SK-N-SH (cell line): ENCODE data around the gene RPL10. TPM values are rescaled to one million over a fixed set of nuclear protein-coding genes. Genes with fewer than 3 reads are reported as not detected.

ENCODE experiments used
- CTCF ChIA-PET: fragments of 300-600, 350-600 bp; formaldehyde crosslinking; extraction: SDS; loops from one replicate; lab custom pipeline; 2021; lab: Yijun Ruan, JAX
- POLR2A ChIA-PET: fragments of 350-600 bp; sonication (Branson Sonifier 250); formaldehyde crosslinking; extraction: SDS; loops from one replicate; lab custom pipeline; 2020; ENCODE audit warnings: antibody characterized with exemption, inconsistent platforms; lab: Yijun Ruan, JAX
- DNase-seq: peaks from one replicate; pipeline ENCODE4 v3.0.0; 2012
- H2AFZ ChIP-seq: fragments of 200-600 bp; sonication (generic); 2 replicates; pipeline ENCODE4 v1.8.1; 2016; ENCODE audit warnings: antibody characterized with exemption, mild to moderate bottlenecking, low read depth
- H3F3A ChIP-seq: fragments of 200-600 bp; sonication (generic); replicated peaks from 2 replicates; pipeline ENCODE3; 2016; ENCODE audit warnings: antibody characterized with exemption, mild to moderate bottlenecking; ENCODE audit not compliant: insufficient read depth
- H3K27ac ChIP-seq, 2 experiments: fragments of 200-500 bp in 1 of 2; fragments of 200-600 bp in 1 of 2; sonication (Bioruptor generic) in 1 of 2; sonication (generic), shearing (Covaris generic) in 1 of 2; 2 replicates each; pipeline versions ENCODE4 v1.5.1 to v1.6.1; 2014 to 2016; ENCODE audit warnings: low read depth in 2 of 2, inconsistent platforms in 1 of 2, low read length in 1 of 2, mild to moderate bottlenecking in 1 of 2, mixed read lengths in 1 of 2
- H3K27me3 ChIP-seq: fragments of 200-600 bp; sonication (generic), shearing (Covaris generic); 2 replicates; pipeline ENCODE4 v1.6.1; 2016; ENCODE audit warnings: mixed run types; ENCODE audit not compliant: insufficient read depth
- H3K36me3 ChIP-seq, 2 experiments: fragments of 200-500 bp in 1 of 2; fragments of 200-600 bp in 1 of 2; sonication (Bioruptor generic) in 1 of 2; sonication (generic) in 1 of 2; replicated peaks in 1 of 2; 2 replicates each; pipeline versions ENCODE3 to v1.5.1; 2014 to 2016; ENCODE audit warnings: low read length in 1 of 2, mild to moderate bottlenecking in 1 of 2; ENCODE audit not compliant: insufficient read depth in 2 of 2, control insufficient read depth in 1 of 2
- H3K4me1 ChIP-seq, 2 experiments: fragments of 200-500 bp in 1 of 2; fragments of 200-600 bp in 1 of 2; sonication (Bioruptor generic) in 1 of 2; sonication (generic), shearing (Covaris generic) in 1 of 2; 2 replicates each; pipeline versions ENCODE4 v1.5.1 to v1.6.1; 2014 to 2016; ENCODE audit warnings: low read depth in 1 of 2, low read length in 1 of 2, mixed run types in 1 of 2; ENCODE audit not compliant: insufficient read depth in 2 of 2, control insufficient read depth in 1 of 2
- H3K4me2 ChIP-seq: fragments of 200-600 bp; sonication (generic), shearing (Covaris generic); 2 replicates; pipeline ENCODE4 v1.6.1; 2017; ENCODE audit warnings: mixed run types
- H3K4me3 ChIP-seq, 2 experiments: fragments of 200-500 bp in 1 of 2; fragments of 200-600 bp in 1 of 2; sonication (Bioruptor generic) in 1 of 2; sonication (generic), shearing (Covaris generic) in 1 of 2; 2 replicates each; pipeline versions ENCODE4 v1.5.1 to v1.8.1; 2014 to 2016; ENCODE audit warnings: low read depth in 2 of 2, inconsistent platforms in 1 of 2, low read length in 1 of 2, mild to moderate bottlenecking in 1 of 2, mixed read lengths in 1 of 2, moderate library complexity in 1 of 2
- H3K79me2 ChIP-seq: fragments of 200-600 bp; sonication (generic); 2 replicates; pipeline ENCODE4 v1.8.1; 2017; ENCODE audit warnings: mild to moderate bottlenecking; ENCODE audit not compliant: insufficient read depth
- H3K9ac ChIP-seq: fragments of 200-600 bp; sonication (generic); 2 replicates; pipeline ENCODE4 v1.6.1; 2017; ENCODE audit warnings: mixed run types
- H3K9me2 ChIP-seq: fragments of 200-600 bp; sonication (generic); 2 replicates; pipeline ENCODE4 v1.6.1; 2017; ENCODE audit warnings: mixed run types
- H3K9me3 ChIP-seq: fragments of 200-600 bp; sonication (generic); 2 replicates; pipeline ENCODE4 v1.6.1; 2017; ENCODE audit warnings: mixed run types, mild to moderate bottlenecking, moderate library complexity
- H4K20me1 ChIP-seq: fragments of 200-600 bp; sonication (generic); 2 replicates; pipeline ENCODE4 v1.6.1; 2017; ENCODE audit warnings: mild to moderate bottlenecking, mixed run types; ENCODE audit not compliant: insufficient read depth
- CTCF ChIP-seq: fragments of 200-600 bp; sonication (generic); IDR thresholded peaks from 2 replicates; pipeline ENCODE4 v1.6.1; 2017; ENCODE audit warnings: antibody characterized with exemption, mild to moderate bottlenecking, moderate library complexity
- ELF1 ChIP-seq: IDR thresholded peaks from 2 replicates; pipeline ENCODE4 v1.4.0; 2012
- EZH2phosphoT487 ChIP-seq: fragments of 200-600 bp; sonication (generic); IDR thresholded peaks from 2 replicates; pipeline ENCODE4 v1.6.1; 2017; ENCODE audit warnings: low read depth, mixed run types, mild to moderate bottlenecking, antibody characterized with exemption, moderate library complexity, borderline replicate concordance
- FOSL2 ChIP-seq: IDR thresholded peaks from 2 replicates; pipeline ENCODE4 v1.4.0; 2012; ENCODE audit warnings: low read depth, mild to moderate bottlenecking, moderate library complexity, borderline replicate concordance
- MAX ChIP-seq: IDR thresholded peaks from 2 replicates; pipeline ENCODE4 v1.4.0; 2012; ENCODE audit warnings: low read depth
- MXI1 ChIP-seq: IDR thresholded peaks from 2 replicates; pipeline ENCODE4 v1.6.1; 2012; ENCODE audit warnings: mild to moderate bottlenecking, low read depth, low read length, improper control_type of control experiment
- NFIC ChIP-seq: IDR thresholded peaks from 2 replicates; pipeline ENCODE4 v1.4.0; 2012; ENCODE audit warnings: borderline replicate concordance
- PBX3 ChIP-seq: IDR thresholded peaks from 2 replicates; pipeline ENCODE4; 2012
- RAD21 ChIP-seq: IDR thresholded peaks from 2 replicates; pipeline ENCODE4 v1.6.1; 2012; ENCODE audit warnings: mild to moderate bottlenecking, low read length
- RFX5 ChIP-seq: IDR thresholded peaks from 2 replicates; pipeline ENCODE4 v1.6.1; 2012; ENCODE audit warnings: mild to moderate bottlenecking, improper control_type of control experiment, low read length
- SMC3 ChIP-seq: IDR thresholded peaks from 2 replicates; pipeline ENCODE4 v1.6.1; 2012; ENCODE audit warnings: low read depth, low read length, improper control_type of control experiment
- TCF12 ChIP-seq: IDR thresholded peaks from 2 replicates; pipeline ENCODE4 v1.4.0; 2012
- TEAD4 ChIP-seq: IDR thresholded peaks from 2 replicates; pipeline ENCODE4 v1.4.0; 2012; ENCODE audit warnings: mild to moderate bottlenecking, borderline replicate concordance; ENCODE audit not compliant: insufficient read depth
- USF1 ChIP-seq: IDR thresholded peaks from 2 replicates; pipeline ENCODE4 v1.4.0; 2012; ENCODE audit warnings: low read depth, borderline replicate concordance
- YY1 ChIP-seq: IDR thresholded peaks from 2 replicates; pipeline ENCODE4 v1.4.0; 2012; ENCODE audit warnings: low read depth, mild to moderate bottlenecking
- WGBS: methylation state at CpG from one replicate; pipeline ENCODE4 v1.1.6; 2017; ENCODE audit warnings: low lambda C conversion rate; 5-methylcytosine and 5-hydroxymethylcytosine counted together
- polyA plus RNA-seq, 3 experiments: library from polyadenylated mRNA; depleted of rRNA; stranded (reverse); fragments of >200 nt; gene quantifications; 2 replicates each; pipeline ENCODE4 v1.2.3, GENCODE V29; 2012

Gene RPL10
- polyA plus RNA-seq, 1 of the 3 experiments (the other 2 are of a cell fraction): 4,562 TPM

GRCh38 chrX:154363706-154364439, 34.3 kb upstream of the RPL10 start:
- Histone ChIP-seq H3K9me3 (no peaks in the 10 kb centered on the region), H3F3A (peaks cover 31% of the 10 kb centered on the region), H3K79me2 (peaks cover 97% of the 10 kb centered on the region)
- CTCF ChIA-PET: no interaction called here
- TF ChIP-seq ELF1 (no peak), MAX (no peak), USF1 (no peak), PBX3 (no peak), FOSL2 (no peak), CTCF (no peak), TEAD4 (no peak), YY1 (no peak), MXI1 (no peak), RAD21 (no peak), SMC3 (no peak), TCF12 (no peak), RFX5 (no peak), EZH2phosphoT487 (no peak), NFIC (no peak)
- TF ChIP-seq, all 33 proteins: peak for 0
- Histone ChIP-seq H3K4me2 (no peak overlapping the region), H3K27me3 (no peaks in the 10 kb centered on the region), H2AFZ (no peak overlapping the region), H3K27ac (no peak overlapping the region), H3K9ac (no peak overlapping the region), H3K9me2 (no peaks in the 10 kb centered on the region), H3K4me3 (no peak overlapping the region), H4K20me1 (peaks cover 96% of the 10 kb centered on the region), H3K4me1 (peaks cover 9 to 17% of the 10 kb centered on the region in 2 experiments; a peak in 2 of 4 replicates), H3K36me3 (peaks cover 17 to 69% of the 10 kb centered on the region in 2 experiments)
- POLR2A ChIA-PET: interaction anchor here (1.7 kb wide), 1 partner anchor 10 kb away, joined by 3 read pairs; no protein-coding TSS in a partner anchor
- WGBS: 70% methylated on average over 12 of the region's 20 CpGs
- DNase-seq: no peak
